Activated CD8-positive, alpha-beta T cell treated with anti-CD3 and anti-CD28 coated beads, Interleukin-2, amount 10 ng/mL, durations not matched to agents 7 days and 5 days (primary cell): ENCODE measurements around the gene CHST15. TPM values are rescaled to one million over a fixed set of nuclear protein-coding genes. Genes with fewer than 3 reads are reported as not detected.

Source experiments
- ATAC-seq: fragments of 150-1000 bp; cut with Tn5 transposase; one replicate; pipeline ENCODE4 v1.10.0; 2021; ENCODE audit warnings: moderate library complexity
- CTCF ChIA-PET: fragments of 350-600 bp; sonication (Branson Sonifier 250); formaldehyde crosslinking; loops from one replicate; lab custom pipeline; 2021; ENCODE audit warnings: antibody characterized with exemption; lab: Charles Lee
- POLR2A ChIA-PET: fragments of 350-600 bp; sonication (Branson Sonifier 250); formaldehyde crosslinking; loops from one replicate; lab custom pipeline; 2021; ENCODE audit warnings: antibody characterized with exemption; lab: Charles Lee
- DNase-seq: peaks from one replicate; pipeline ENCODE4 v3.0.0-alpha.2; 2020
- H3K27ac Mint-ChIP-seq: one replicate; pipeline ENCODE4 v1.8.0; 2021; ENCODE audit warnings: mild to moderate bottlenecking, mixed read lengths
- H3K27me3 Mint-ChIP-seq: one replicate; pipeline ENCODE4 v1.8.0; 2021; ENCODE audit warnings: low read depth, mixed read lengths
- H3K36me3 Mint-ChIP-seq: one replicate; pipeline ENCODE4 v1.8.0; 2021; ENCODE audit warnings: low read depth, mixed read lengths
- H3K4me1 Mint-ChIP-seq: one replicate; pipeline ENCODE4 v1.8.0; 2021; ENCODE audit warnings: low read depth, mixed read lengths
- H3K4me3 Mint-ChIP-seq: one replicate; pipeline ENCODE4 v1.8.0; 2021; ENCODE audit warnings: mild to moderate bottlenecking, mixed read lengths
- H3K9me3 Mint-ChIP-seq: one replicate; pipeline ENCODE4 v1.8.0; 2022; ENCODE audit warnings: mixed read lengths; ENCODE audit not compliant: insufficient read depth
- total RNA-seq, 2 experiments: library from RNA; stranded (reverse); gene quantifications; one replicate each; pipeline ENCODE4 v1.2.3, GENCODE V29; 2021

CHST15 gene
- total RNA-seq, 2 experiments from 2014 or later: not detected

DNA sequence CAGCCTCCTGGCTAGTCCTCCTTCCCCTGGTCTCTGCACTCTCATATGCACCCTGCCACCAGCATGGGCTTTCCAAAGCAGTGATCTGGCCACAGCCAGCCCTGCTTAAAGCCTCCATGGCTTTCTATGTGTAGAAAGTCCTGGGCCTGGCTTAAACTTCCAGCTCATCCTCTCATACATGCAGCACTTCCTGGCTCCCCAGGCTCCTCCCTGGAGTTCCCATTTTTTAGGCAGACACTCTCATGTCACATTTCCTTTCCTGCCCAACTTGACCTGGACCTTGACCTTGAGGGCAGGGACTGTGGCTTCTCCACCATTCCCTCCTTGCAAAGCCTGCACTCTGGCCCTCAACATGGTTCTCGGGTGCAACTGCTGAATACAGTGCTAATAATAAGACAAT, 79.5 kb downstream of the CHST15 start:
- no peaks in the 10 kb centered on the region for H3K4me1 Mint-ChIP-seq
- ATAC-seq (no peak), DNase-seq (no peak)
- POLR2A ChIA-PET: no interaction called here
- H3K27ac Mint-ChIP-seq: no peak overlapping the region
- no peaks in the 10 kb centered on the region for H3K27me3 Mint-ChIP-seq
- no peaks in the 10 kb centered on the region for H3K36me3 Mint-ChIP-seq
- no peak overlapping the region for H3K4me3 Mint-ChIP-seq
- CTCF ChIA-PET: no interaction called here
- peaks cover 7% of the 10 kb centered on the region for H3K9me3 Mint-ChIP-seq

DNA sequence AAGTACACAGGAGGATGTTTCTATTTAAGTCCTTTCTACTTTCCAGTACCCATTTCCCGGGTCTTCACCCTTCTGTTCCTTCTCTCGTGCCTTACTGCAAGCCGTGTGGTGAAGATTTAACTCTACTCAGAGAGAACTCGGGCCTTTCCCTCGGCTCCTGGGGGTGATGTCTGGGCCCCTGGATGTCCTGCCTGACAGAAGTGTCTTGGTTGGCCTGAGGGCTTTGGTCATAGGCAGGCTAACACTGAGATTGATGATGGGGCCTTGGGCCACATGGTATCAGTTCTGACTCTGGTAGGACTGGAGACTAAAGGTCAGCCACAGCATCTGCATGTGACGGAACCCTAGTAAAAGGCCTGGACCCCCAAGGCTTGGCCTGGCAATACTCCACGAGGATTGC, 80.4 kb downstream of the CHST15 start:
- no peaks in the 10 kb centered on the region for H3K27me3 Mint-ChIP-seq
- no peaks in the 10 kb centered on the region for H3K4me1 Mint-ChIP-seq
- H3K27ac Mint-ChIP-seq: no peak overlapping the region
- H3K4me3 Mint-ChIP-seq: no peak overlapping the region
- H3K9me3 Mint-ChIP-seq: peaks cover 7% of the 10 kb centered on the region
- CTCF ChIA-PET: no interaction called here
- ATAC-seq: no peak
- POLR2A ChIA-PET: no interaction called here
- H3K36me3 Mint-ChIP-seq: no peaks in the 10 kb centered on the region
- no peak for DNase-seq

DNA sequence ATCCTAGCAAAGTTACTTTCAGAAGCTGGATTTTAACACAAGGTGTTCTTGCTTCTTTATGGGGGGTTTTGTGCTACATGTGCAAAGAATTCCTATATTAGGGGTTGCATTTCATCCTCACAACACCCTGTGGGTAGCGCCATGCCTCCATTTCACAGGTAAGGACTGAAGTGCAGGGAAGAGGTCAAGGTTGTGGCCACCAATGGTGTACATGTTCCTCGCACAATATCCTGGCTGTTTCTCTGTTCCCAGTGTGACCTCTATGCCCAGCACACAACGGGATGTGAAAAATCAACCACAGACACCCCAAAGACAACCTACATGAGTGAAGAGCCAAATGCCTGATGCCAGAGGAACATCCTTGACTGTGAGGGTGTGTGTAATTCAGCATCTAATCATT, 80.8 kb downstream of the CHST15 start:
- ATAC-seq (no peak), DNase-seq (no peak)
- Mint-ChIP-seq H3K27ac (no peak overlapping the region), H3K36me3 (no peaks in the 10 kb centered on the region), H3K4me3 (no peak overlapping the region), H3K4me1 (no peaks in the 10 kb centered on the region), H3K9me3 (peaks cover 7% of the 10 kb centered on the region), H3K27me3 (no peaks in the 10 kb centered on the region)
- ChIA-PET CTCF (no interaction called here), POLR2A (no interaction called here)

DNA sequence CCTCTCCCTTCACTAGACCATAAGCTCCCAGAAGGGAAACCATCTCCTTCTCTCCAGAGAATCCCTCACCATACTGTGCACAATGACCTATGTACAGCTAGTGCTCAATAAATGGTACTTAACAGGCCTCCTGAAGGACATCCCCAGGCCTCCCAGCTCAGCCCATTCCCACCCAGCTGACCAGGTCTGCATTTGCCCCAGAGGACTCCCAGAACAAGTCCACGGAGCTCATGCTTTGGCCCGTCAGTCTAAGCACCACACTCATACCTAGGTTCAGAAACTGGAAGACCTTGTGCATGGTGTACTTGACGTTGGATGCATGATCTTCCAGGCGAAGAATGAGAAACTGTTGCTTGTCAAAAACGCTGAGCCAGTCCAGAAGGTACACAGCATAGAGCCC, 81.3 kb downstream of the CHST15 start:
- no peak for ATAC-seq
- DNase-seq: no peak
- POLR2A ChIA-PET: no interaction called here
- Mint-ChIP-seq H3K4me1 (no peaks in the 10 kb centered on the region), H3K4me3 (no peak overlapping the region), H3K27ac (no peak overlapping the region), H3K36me3 (no peaks in the 10 kb centered on the region), H3K9me3 (peaks cover 7% of the 10 kb centered on the region), H3K27me3 (no peaks in the 10 kb centered on the region)
- CTCF ChIA-PET: no interaction called here

DNA sequence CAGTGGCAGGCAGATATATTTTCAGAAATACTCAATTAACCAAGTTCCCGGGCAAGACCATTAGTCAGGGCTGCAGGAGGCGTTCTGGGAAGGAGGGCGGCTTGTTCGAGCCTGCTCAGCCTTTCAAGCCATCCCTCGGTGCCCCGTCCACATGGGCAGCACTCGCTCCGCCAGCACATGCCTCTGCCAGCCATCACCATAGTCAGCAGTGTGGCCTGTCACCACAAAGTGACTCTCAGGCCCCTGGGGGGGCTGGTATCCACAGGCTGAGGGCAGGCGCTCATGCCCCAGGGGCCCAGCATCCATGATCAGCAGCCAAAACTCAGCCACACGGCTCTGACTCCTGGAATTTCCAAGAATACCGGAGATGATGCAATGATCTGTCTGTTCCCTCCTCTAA, 81.9 kb downstream of the CHST15 start:
- DNase-seq (no peak), ATAC-seq (no peak)
- peaks cover 7% of the 10 kb centered on the region for H3K9me3 Mint-ChIP-seq
- no peak overlapping the region for H3K4me3 Mint-ChIP-seq
- no peak overlapping the region for H3K27ac Mint-ChIP-seq
- no peaks in the 10 kb centered on the region for H3K4me1 Mint-ChIP-seq
- ChIA-PET CTCF (interaction anchor here (1.2 kb wide), 1 partner anchor 17 kb away, joined by 4 read pairs; no protein-coding TSS in a partner anchor), POLR2A (no interaction called here)
- no peaks in the 10 kb centered on the region for H3K27me3 Mint-ChIP-seq
- no peaks in the 10 kb centered on the region for H3K36me3 Mint-ChIP-seq

DNA sequence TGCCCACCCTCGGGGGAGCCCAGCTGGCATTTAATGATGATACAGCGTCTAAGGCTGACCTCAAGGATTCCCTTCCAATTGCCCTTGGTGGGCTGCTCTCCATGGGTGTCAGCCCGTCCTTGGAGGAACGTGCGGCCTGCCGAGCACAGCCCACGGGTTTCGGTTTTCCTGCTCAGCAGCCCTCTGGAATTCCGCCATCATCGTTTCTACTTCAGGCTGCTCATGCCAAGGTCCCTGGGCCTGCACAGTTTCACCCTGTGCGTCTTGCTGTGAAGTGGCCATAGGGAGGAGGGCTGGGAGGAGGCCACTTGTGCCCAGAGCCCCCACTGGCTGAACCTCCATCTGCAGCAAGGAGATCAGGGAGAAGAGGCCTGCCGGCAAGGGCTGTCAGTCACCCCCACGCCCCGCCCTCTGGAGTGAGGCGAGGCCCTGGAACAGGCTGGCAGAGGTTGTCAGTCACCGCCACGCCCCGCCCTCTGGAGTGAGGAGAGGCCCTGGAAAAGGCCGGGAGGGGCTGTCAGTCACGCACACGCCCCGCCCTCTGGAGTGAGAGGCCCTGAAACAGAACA, 82.8 kb downstream of the CHST15 start:
- Mint-ChIP-seq H3K4me1 (no peaks in the 10 kb centered on the region), H3K27me3 (no peaks in the 10 kb centered on the region), H3K27ac (no peak overlapping the region)

DNA sequence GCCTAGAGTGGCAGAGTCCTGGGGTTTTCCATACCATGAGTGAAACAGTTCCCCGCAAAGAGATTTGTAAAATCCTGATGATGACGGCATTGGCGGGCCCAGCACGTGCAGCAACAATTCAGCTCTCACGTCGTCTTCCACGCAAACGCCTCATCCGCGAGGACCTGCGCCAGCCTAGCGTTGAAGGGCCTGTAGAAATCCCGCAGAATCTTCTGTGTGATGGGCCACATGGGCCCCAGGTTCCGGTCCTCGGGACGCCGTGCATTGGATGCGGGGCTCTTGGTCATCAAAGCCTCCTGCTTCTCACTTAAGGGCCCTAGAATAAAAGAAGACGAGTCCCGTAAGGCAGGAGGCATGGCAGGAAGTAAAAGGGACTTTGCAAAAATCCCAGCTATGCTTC, 83.4 kb downstream of the CHST15 start:
- H3K27me3 Mint-ChIP-seq: no peaks in the 10 kb centered on the region
- H3K4me3 Mint-ChIP-seq: no peak overlapping the region
- H3K27ac Mint-ChIP-seq: no peak overlapping the region
- no peak for ATAC-seq
- ChIA-PET CTCF (interaction anchor here (1.2 kb wide), 1 partner anchor 16 kb away, joined by 4 read pairs; no protein-coding TSS in a partner anchor), POLR2A (no interaction called here)
- DNase-seq: no peak
- H3K9me3 Mint-ChIP-seq: peaks cover 7% of the 10 kb centered on the region
- no peaks in the 10 kb centered on the region for H3K4me1 Mint-ChIP-seq
- no peaks in the 10 kb centered on the region for H3K36me3 Mint-ChIP-seq

More for the DNA sequence above, 82.8 kb downstream of the CHST15 start:
- H3K36me3 Mint-ChIP-seq: no peaks in the 10 kb centered on the region
- POLR2A ChIA-PET: no interaction called here
- H3K9me3 Mint-ChIP-seq: peaks cover 7% of the 10 kb centered on the region
- DNase-seq (no peak), ATAC-seq (no peak)
- no peak overlapping the region for H3K4me3 Mint-ChIP-seq
- CTCF ChIA-PET: interaction anchor here (1.2 kb wide), 1 partner anchor 17 kb away, joined by 4 read pairs; no protein-coding TSS in a partner anchor

DNA sequence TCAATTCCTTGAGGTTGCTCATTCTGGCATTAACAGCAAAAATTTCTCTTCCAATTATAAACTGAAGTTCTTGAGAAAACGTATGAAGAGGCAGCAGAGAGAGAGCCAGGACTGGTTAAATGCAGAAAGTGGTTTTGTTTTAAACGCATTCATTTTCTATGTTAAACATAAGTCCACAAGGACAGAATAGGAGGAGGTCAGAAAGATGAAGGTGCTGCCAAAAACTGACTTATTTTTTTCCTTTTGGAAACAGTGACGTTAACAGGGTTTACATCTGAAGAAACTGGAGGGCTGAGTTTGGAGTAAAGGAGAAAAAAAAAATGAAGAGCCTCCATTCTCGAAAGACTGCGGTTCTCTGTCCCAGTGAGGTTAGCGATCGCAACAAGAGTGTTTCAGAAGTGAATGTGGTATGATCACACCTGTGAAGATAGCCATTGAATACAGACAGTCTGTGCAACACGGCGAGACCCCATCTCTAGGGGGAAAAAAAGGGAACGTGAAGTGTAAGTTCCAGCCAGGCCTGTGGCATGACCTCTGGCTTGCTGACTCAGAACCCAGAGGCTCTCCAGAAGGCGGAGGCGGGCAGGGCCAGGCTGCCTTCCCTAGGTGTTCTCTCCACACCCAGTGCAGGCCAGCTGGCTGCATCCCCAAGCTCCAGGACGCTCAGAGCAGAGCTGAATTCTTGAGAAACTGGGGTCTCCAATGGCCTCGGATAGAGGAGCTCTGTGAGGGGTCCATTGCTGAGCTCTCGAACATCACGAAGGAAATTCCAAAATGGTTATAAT, 84.0 kb downstream of the CHST15 start:
- no peaks in the 10 kb centered on the region for H3K36me3 Mint-ChIP-seq
- ChIA-PET POLR2A (no interaction called here), CTCF (no interaction called here)
- H3K9me3 Mint-ChIP-seq: peaks cover 7% of the 10 kb centered on the region
- no peak for DNase-seq
- no peaks in the 10 kb centered on the region for H3K4me1 Mint-ChIP-seq
- ATAC-seq: no peak
- no peaks in the 10 kb centered on the region for H3K27me3 Mint-ChIP-seq
- H3K4me3 Mint-ChIP-seq: no peak overlapping the region
- H3K27ac Mint-ChIP-seq: no peak overlapping the region

DNA sequence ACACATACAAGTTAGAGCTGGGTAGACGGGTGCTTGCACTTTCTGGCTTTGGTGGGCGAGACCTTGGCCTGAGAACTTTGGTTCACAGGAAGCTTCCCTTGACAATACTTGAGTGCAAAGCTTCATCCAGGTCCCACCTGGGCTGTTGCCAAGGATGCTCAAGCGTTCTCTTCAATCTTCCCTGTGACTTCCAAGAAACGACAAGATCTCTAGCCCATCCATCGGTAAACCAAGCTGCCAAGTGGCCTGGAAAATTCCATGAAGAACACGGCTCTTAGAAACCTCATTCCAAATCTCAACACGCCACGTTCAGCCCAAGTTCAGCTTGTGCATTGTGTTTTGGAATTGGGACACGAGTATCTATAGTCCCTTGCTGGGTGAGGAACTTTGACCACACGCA, 84.7 kb downstream of the CHST15 start:
- H3K9me3 Mint-ChIP-seq: peaks cover 7% of the 10 kb centered on the region
- H3K27ac Mint-ChIP-seq: no peak overlapping the region
- no peaks in the 10 kb centered on the region for H3K4me1 Mint-ChIP-seq
- ChIA-PET CTCF (no interaction called here), POLR2A (no interaction called here)
- no peak overlapping the region for H3K4me3 Mint-ChIP-seq
- H3K27me3 Mint-ChIP-seq: no peaks in the 10 kb centered on the region
- ATAC-seq: no peak
- DNase-seq: no peak
- H3K36me3 Mint-ChIP-seq: no peaks in the 10 kb centered on the region

DNA sequence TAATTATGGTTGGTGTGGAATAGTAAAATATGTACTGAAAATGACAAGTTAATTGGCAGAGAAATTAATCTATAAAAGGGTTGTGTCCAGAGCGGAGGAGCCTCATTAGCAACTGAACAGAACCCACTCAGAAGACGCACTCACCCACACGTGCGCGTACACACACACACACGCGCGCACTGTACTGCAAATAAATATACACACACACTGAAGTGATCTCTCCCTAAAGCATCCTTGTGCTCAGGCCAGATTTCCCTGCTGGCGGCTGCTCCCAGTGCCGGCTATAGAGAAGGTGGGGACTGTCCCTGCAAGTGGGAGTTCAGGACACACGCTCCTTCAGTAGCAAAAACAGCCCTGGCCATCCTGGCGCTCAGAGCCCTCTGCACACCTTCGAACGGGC, 85.2 kb downstream of the CHST15 start:
- CTCF ChIA-PET: no interaction called here
- Mint-ChIP-seq H3K4me3 (no peak overlapping the region), H3K4me1 (no peaks in the 10 kb centered on the region), H3K36me3 (no peaks in the 10 kb centered on the region), H3K9me3 (peaks cover 3% of the 10 kb centered on the region), H3K27me3 (no peaks in the 10 kb centered on the region), H3K27ac (no peak overlapping the region)
- no peak for ATAC-seq
- POLR2A ChIA-PET: no interaction called here
- DNase-seq: no peak

DNA sequence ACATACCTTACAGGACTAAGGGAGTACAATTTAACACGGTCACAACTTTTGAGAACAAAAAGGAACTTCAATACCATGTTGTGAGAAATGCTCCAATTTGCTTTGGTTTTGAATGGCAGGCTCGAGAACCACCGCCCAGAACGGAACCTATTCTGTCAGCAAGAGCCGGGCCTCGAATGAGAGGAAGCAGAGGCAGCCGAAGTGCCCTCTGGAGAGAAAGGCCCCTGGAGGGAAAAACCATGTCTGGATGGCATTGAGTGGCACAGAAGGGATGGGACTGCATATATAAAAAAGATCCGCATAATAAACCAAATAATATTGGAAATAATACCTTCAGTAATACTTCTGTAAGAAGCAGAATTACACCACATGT, 85.6 kb downstream of the CHST15 start:
- CTCF ChIA-PET: no interaction called here
- Mint-ChIP-seq H3K9me3 (no peaks in the 10 kb centered on the region), H3K4me1 (no peaks in the 10 kb centered on the region), H3K27ac (no peak overlapping the region), H3K4me3 (no peak overlapping the region), H3K27me3 (no peaks in the 10 kb centered on the region), H3K36me3 (no peaks in the 10 kb centered on the region)
- DNase-seq (no peak), ATAC-seq (no peak)
- POLR2A ChIA-PET: no interaction called here

DNA sequence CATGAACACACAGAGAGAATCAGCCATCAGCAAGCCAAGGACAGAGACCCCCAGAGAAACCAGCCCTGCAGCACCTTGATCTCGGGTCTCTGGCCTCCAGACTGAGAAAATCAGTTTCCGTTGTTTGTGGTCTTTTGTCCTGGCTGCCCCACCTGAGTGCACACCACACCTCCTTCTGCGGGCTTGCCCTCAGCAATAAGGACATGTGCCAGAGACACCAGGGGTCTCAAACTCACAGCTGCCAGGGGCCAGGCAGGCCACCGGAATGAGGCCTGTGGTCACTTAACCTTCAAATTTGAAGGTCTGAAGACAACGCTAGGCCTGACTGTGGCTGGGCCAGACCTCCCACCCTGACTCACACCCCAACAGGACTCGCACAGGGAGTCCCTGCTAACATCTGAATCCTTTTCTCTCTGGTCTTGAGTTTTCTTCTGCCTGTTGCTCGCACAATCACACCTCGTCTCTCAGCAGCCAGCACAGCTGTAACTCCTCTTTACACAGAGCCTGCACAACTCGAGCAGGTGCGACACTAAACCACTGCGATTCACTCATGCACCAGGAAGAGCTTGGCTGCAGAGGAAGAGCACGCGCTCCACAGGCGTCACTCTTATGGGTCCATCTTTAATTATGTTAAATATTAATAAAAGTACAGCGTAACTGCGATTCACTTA, 86.2 kb downstream of the CHST15 start:
- no peak for ATAC-seq
- POLR2A ChIA-PET: no interaction called here
- no peak for DNase-seq
- Mint-ChIP-seq H3K9me3 (no peaks in the 10 kb centered on the region), H3K4me1 (no peaks in the 10 kb centered on the region), H3K27ac (no peak overlapping the region), H3K27me3 (no peaks in the 10 kb centered on the region), H3K36me3 (no peaks in the 10 kb centered on the region), H3K4me3 (no peak overlapping the region)
- CTCF ChIA-PET: interaction anchor here (2.3 kb wide), 1 partner anchor 12 kb away, joined by 8 read pairs; no protein-coding TSS in a partner anchor
